Muscle of leg (tissue), 11 donors: ENCODE data around the gene TAS1R3. TPM values are rescaled to one million over a fixed set of nuclear protein-coding genes. Genes with fewer than 3 reads are reported as not detected.

Source experiments
- DNase-seq: peaks from one replicate; pipeline ENCODE4 v3.0.0; 2013
- H3K27ac ChIP-seq: one replicate; pipeline ENCODE4 v1.5.1; 2013; ENCODE audit warnings: mild to moderate bottlenecking, low read length, control low read depth
- H3K27me3 ChIP-seq: one replicate; pipeline ENCODE4 v1.6.1; 2013; ENCODE audit warnings: low read length; ENCODE audit not compliant: control insufficient read depth, insufficient read depth
- H3K36me3 ChIP-seq: one replicate; pipeline ENCODE4 v1.6.1; 2013; ENCODE audit warnings: low read length; ENCODE audit not compliant: control insufficient read depth, insufficient read depth
- H3K4me1 ChIP-seq: one replicate; pipeline ENCODE4 v1.6.1; 2013; ENCODE audit warnings: low read length; ENCODE audit not compliant: control insufficient read depth, insufficient read depth
- H3K4me3 ChIP-seq: one replicate; pipeline ENCODE4 v1.5.1; 2013; ENCODE audit warnings: low read length, control low read depth
- H3K9me3 ChIP-seq: replicated peaks from 2 replicates; pipeline ENCODE4 v1.6.1; 2013; ENCODE audit warnings: low read depth, low read length; ENCODE audit not compliant: control insufficient read depth
- WGBS: methylation state at CpG from one replicate; pipeline ENCODE4 v1.1.5; 2013; ENCODE audit warnings: missing lambda C conversion rate; ENCODE audit not compliant: insufficient coverage; 5-methylcytosine and 5-hydroxymethylcytosine counted together
- polyA plus RNA-seq, 8 donors: library from polyadenylated mRNA; unstranded; fragments of 120-200 nt; gene quantifications; one replicate each; pipeline versions ENCODE4 v1.2.1 to v1.2.3, GENCODE V29; 2013; ENCODE audit warnings: inconsistent platforms in 1 of 8, low replicate concordance in 1 of 8; ENCODE audit not compliant: insufficient read length in 8 of 8, insufficient read depth in 1 of 8
- total RNA-seq: library from RNA; stranded (reverse); fragments of 120-200 nt; gene quantifications from one replicate; pipeline ENCODE4 v1.2.4, GENCODE V29; 2013

The TAS1R3 gene
- total and polyA plus RNA-seq, 9 donors, result 0.96 to 3.8 (median 2.4) TPM

DNA sequence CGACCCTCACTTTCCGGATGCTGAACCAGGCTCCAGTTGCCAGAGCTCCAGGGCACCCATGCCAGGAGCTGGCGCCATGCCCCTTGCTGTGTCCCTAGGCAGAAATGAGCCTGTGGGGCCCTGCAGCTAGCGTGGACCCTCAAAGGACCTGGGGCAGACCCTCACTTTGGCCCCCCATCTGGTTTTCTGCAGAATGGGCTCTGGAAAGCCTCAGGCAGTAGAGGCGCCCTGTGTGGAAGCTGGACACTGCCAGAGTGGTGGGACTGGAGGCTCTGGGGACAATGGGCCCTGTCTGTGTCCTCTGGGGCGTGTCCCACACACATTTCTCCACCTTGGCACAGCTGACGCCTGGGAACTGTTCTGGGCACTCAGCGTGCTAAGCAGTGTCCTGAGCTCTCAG is 50.2 kb downstream of the TAS1R3 start:
- H3K27me3 ChIP-seq, result no peaks in the 10 kb centered on the region
- H3K4me3 ChIP-seq, result no peak overlapping the region
- no peaks in the 10 kb centered on the region for H3K9me3 ChIP-seq
- H3K27ac ChIP-seq, result no peak overlapping the region
- peaks cover 19% of the 10 kb centered on the region for H3K36me3 ChIP-seq
- H3K4me1 ChIP-seq, result no peaks in the 10 kb centered on the region
- DNase-seq, result no peak
- WGBS, result 68% methylated on average over 7 of the region's 8 CpGs

Other genes with a start within 250 kb of the TAS1R3 start
- gene C1orf159, start 215.2 kb upstream of the TAS1R3 start, total RNA-seq, result 4.5 TPM
- 1 to 10 TPM; 4.5 to 8.4 (median 6.7) TPM for gene C1orf159, start 215.2 kb upstream of the TAS1R3 start, polyA plus RNA-seq
- 0.09 TPM for gene TTLL10, start 157.4 kb upstream of the TAS1R3 start, total RNA-seq
- under 1 TPM in 7 of 8 donors, not detected in 1; 0.11 to 0.59 (median 0.37) TPM for gene TTLL10, start 157.4 kb upstream of the TAS1R3 start, polyA plus RNA-seq
- 2.7 TPM for gene TNFRSF18, start 124.7 kb upstream of the TAS1R3 start, total RNA-seq
- gene TNFRSF18, start 124.7 kb upstream of the TAS1R3 start, polyA plus RNA-seq, result 1 to 10 TPM; 1.8 to 7.4 (median 3.3) TPM
- gene TNFRSF4, start 117.1 kb upstream of the TAS1R3 start, total RNA-seq, result 3.2 TPM
- 1 to 10 TPM; 1.5 to 3.3 (median 2.0) TPM for gene TNFRSF4, start 117.1 kb upstream of the TAS1R3 start, polyA plus RNA-seq
- gene SDF4, start 99.3 kb upstream of the TAS1R3 start, total RNA-seq, result 57.2 TPM
- gene SDF4, start 99.3 kb upstream of the TAS1R3 start, polyA plus RNA-seq, result 100 to 1,000 TPM in 4 of 8 donors, 10 to 100 TPM in 4; 87.5 to 117 (median 99.6) TPM
- gene B3GALT6, start 99.0 kb upstream of the TAS1R3 start, total RNA-seq, result 19.2 TPM
- 10 to 100 TPM; 19.0 to 22.8 (median 21.4) TPM for gene B3GALT6, start 99.0 kb upstream of the TAS1R3 start, polyA plus RNA-seq
- gene C1QTNF12, start 84.6 kb upstream of the TAS1R3 start, total RNA-seq, result 8.2 TPM
- 1 to 10 TPM; 1.9 to 8.7 (median 4.5) TPM for gene C1QTNF12, start 84.6 kb upstream of the TAS1R3 start, polyA plus RNA-seq
- gene UBE2J2, start 57.4 kb upstream of the TAS1R3 start, total RNA-seq, result 29.6 TPM
- gene UBE2J2, start 57.4 kb upstream of the TAS1R3 start, polyA plus RNA-seq, result 10 to 100 TPM; 36.0 to 48.3 (median 41.5) TPM
- gene SCNN1D, start 50.8 kb upstream of the TAS1R3 start, total RNA-seq, result 2.9 TPM
- gene SCNN1D, start 50.8 kb upstream of the TAS1R3 start, polyA plus RNA-seq, result 1 to 10 TPM; 2.9 to 8.5 (median 4.8) TPM
- 29.0 TPM for gene ACAP3, start 23.4 kb upstream of the TAS1R3 start, total RNA-seq
- gene ACAP3, start 23.4 kb upstream of the TAS1R3 start, polyA plus RNA-seq, result 10 to 100 TPM; 28.2 to 63.5 (median 52.3) TPM
- gene PUSL1, start 22.7 kb upstream of the TAS1R3 start, total RNA-seq, result 7.8 TPM
- gene PUSL1, start 22.7 kb upstream of the TAS1R3 start, polyA plus RNA-seq, result 1 to 10 TPM; 6.1 to 8.6 (median 7.2) TPM
- 55.9 TPM for gene INTS11, start 6.6 kb upstream of the TAS1R3 start, total RNA-seq
- gene INTS11, start 6.6 kb upstream of the TAS1R3 start, polyA plus RNA-seq, result 100 to 1,000 TPM in 1 of 8 donors, 10 to 100 TPM in 7; 69.3 to 100 (median 86.6) TPM
- 12.5 TPM for gene CPTP, start 6.5 kb upstream of the TAS1R3 start, total RNA-seq
- 10 to 100 TPM; 14.7 to 19.6 (median 17.8) TPM for gene CPTP, start 6.5 kb upstream of the TAS1R3 start, polyA plus RNA-seq
- 45.8 TPM for gene DVL1, start 18.1 kb downstream of the TAS1R3 start, total RNA-seq
- 10 to 100 TPM; 38.2 to 50.5 (median 46.7) TPM for gene DVL1, start 18.1 kb downstream of the TAS1R3 start, polyA plus RNA-seq
- 87.9 TPM for gene MXRA8, start 27.3 kb downstream of the TAS1R3 start, total RNA-seq
- 100 to 1,000 TPM in 1 of 8 donors, 10 to 100 TPM in 7; 56.2 to 113 (median 83.5) TPM for gene MXRA8, start 27.3 kb downstream of the TAS1R3 start, polyA plus RNA-seq
- 74.8 TPM for gene AURKAIP1, start 43.9 kb downstream of the TAS1R3 start, total RNA-seq
- 10 to 100 TPM; 66.7 to 93.6 (median 74.7) TPM for gene AURKAIP1, start 43.9 kb downstream of the TAS1R3 start, polyA plus RNA-seq
- gene CCNL2, start 68.1 kb downstream of the TAS1R3 start, total RNA-seq, result 124 TPM
- 100 to 1,000 TPM; 101 to 205 (median 156) TPM for gene CCNL2, start 68.1 kb downstream of the TAS1R3 start, polyA plus RNA-seq
- 99.3 TPM for gene MRPL20, start 76.0 kb downstream of the TAS1R3 start, total RNA-seq
- 100 to 1,000 TPM in 5 of 8 donors, 10 to 100 TPM in 3; 97.9 to 121 (median 105) TPM for gene MRPL20, start 76.0 kb downstream of the TAS1R3 start, polyA plus RNA-seq
- gene ANKRD65, start 90.0 kb downstream of the TAS1R3 start, total RNA-seq, result 13.9 TPM
- 10 to 100 TPM; 10.6 to 24.1 (median 16.8) TPM for gene ANKRD65, start 90.0 kb downstream of the TAS1R3 start, polyA plus RNA-seq
- 32.9 TPM for gene VWA1, start 104.4 kb downstream of the TAS1R3 start, total RNA-seq
- 10 to 100 TPM; 58.5 to 99.5 (median 68.3) TPM for gene VWA1, start 104.4 kb downstream of the TAS1R3 start, polyA plus RNA-seq
- gene ATAD3C, start 118.4 kb downstream of the TAS1R3 start, total RNA-seq, result 0.22 TPM
- gene ATAD3C, start 118.4 kb downstream of the TAS1R3 start, polyA plus RNA-seq, result 1 to 10 TPM in 3 of 8 donors, under 1 TPM in 5; 0.28 to 1.2 (median 0.49) TPM
- gene ATAD3B, start 140.5 kb downstream of the TAS1R3 start, total RNA-seq, result 13.7 TPM
- gene ATAD3B, start 140.5 kb downstream of the TAS1R3 start, polyA plus RNA-seq, result 10 to 100 TPM in 7 of 8 donors, 1 to 10 TPM in 1; 9.6 to 16.5 (median 14.5) TPM
- gene ATAD3A, start 180.9 kb downstream of the TAS1R3 start, total RNA-seq, result 13.5 TPM
- gene ATAD3A, start 180.9 kb downstream of the TAS1R3 start, polyA plus RNA-seq, result 10 to 100 TPM; 15.8 to 22.0 (median 20.6) TPM
- 3.5 TPM for gene TMEM240, start 209.3 kb downstream of the TAS1R3 start, total RNA-seq
- 1 to 10 TPM; 3.6 to 9.2 (median 4.9) TPM for gene TMEM240, start 209.3 kb downstream of the TAS1R3 start, polyA plus RNA-seq
- 38.0 TPM for gene SSU72, start 243.6 kb downstream of the TAS1R3 start, total RNA-seq
- gene SSU72, start 243.6 kb downstream of the TAS1R3 start, polyA plus RNA-seq, result 100 to 1,000 TPM in 1 of 8 donors, 10 to 100 TPM in 7; 77.5 to 106 (median 92.4) TPM